ENCODE data around the gene HEYL. TPM values are rescaled to one million over a fixed set of nuclear protein-coding genes. Genes with fewer than 3 reads are reported as not detected.

The HEYL gene
- total and polyA plus RNA-seq, 11 donors: 7.0 to 35.2 (median 18.8) TPM

- Histone ChIP-seq H3K27ac (peak overlapping the region in 5 of 12 donors; percentile 77 to 96 (median 89)), H3K9me3 (no peaks in the 10 kb centered on the region), H3K4me1 (peaks cover 0 to 29% (median 9%) of the 10 kb centered on the region in 12 donors), H3K27me3 (peaks cover 0 to 21% (median 0%) of the 10 kb centered on the region in 9 donors), H3K4me3 (no peak overlapping the region), H3K36me3 (no peaks in the 10 kb centered on the region)
- ATAC-seq: no peak
- intact Hi-C loops (cut with DNase I): no loop called here
- TF ChIP-seq POLR2A (IDR thresholded peaks at IDR 0.05): no peak
- no peak for TF ChIP-seq CTCF (IDR thresholded peaks at IDR 0.05)
- WGBS, 4 donors: 90 to 94% (median 93%) methylated on average over 8 of the region's 8 CpGs
- DNase-seq: peak in 1 of 5 donors; percentile 9
Observed at GRCh38 chr1:39640861-39641260, 1.4 kb upstream of the HEYL start.

DNA sequence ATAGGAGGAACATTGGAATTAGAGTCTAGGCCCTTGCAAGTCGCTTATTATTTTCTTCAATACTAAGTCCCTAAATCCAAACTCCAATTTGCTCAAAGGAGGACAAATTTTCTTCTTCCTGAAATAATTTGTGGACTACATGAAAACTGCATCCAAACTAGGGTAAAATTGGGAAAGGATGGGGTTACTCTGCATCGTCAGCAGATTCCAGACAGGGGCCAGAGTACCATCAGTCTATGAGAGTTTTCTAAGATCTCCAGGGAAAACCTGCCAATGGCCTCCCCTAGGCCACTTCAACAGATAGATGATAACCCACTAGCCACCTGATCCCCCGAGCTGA lies 508 bp downstream of the HEYL start:
- Histone ChIP-seq H3K36me3 (no peaks in the 10 kb centered on the region), H3K4me3 (peak overlapping the region; percentile 37 to 96 (median 74)), H3K27ac (peak overlapping the region; percentile 75 to 97 (median 86)), H3K4me1 (peaks cover 0 to 36% (median 11%) of the 10 kb centered on the region in 12 donors), H3K27me3 (peaks cover 0 to 21% (median 0%) of the 10 kb centered on the region in 9 donors), H3K9me3 (no peaks in the 10 kb centered on the region)
- DNase-seq: no peak
- no peak for TF ChIP-seq POLR2A (IDR thresholded peaks at IDR 0.05)
- no peak for TF ChIP-seq CTCF (IDR thresholded peaks at IDR 0.05)
- intact Hi-C loops (cut with DNase I): no loop called here
- ATAC-seq: no peak
- WGBS, 4 donors: 55 to 81% (median 60%) methylated on average over 2 to 3 of the region's 3 CpGs

DNA sequence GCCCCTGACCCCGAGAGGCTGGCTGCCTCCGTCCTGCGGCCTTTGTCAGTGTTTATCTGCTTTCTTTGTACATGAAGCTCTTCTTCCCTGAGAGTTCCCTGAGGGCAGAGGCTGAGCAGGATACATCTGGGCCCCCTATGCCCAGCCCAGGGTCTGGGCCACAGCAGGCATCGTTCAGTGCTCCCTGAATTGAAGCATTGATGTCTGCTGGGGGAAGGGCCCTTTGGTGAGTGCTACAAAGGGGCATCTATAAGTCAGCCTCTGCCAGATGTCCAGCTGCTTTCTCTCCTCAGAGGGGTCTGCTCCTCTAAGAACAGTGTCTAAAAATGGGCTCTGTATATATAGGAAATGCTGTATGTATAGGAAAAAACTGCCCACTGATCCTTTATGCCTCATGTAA lies 2.1 kb downstream of the HEYL start:
- DNase-seq (no peak), ATAC-seq (no peak)
- Histone ChIP-seq H3K27ac (peak overlapping the region; percentile 35 to 97 (median 86)), H3K4me1 (peaks cover 0 to 34% (median 9%) of the 10 kb centered on the region in 12 donors), H3K27me3 (peaks cover 0 to 21% (median 0%) of the 10 kb centered on the region in 9 donors), H3K36me3 (peaks cover 0 to 2% (median 0%) of the 10 kb centered on the region in 9 donors), H3K9me3 (no peaks in the 10 kb centered on the region), H3K4me3 (peak overlapping the region; percentile 28 to 96 (median 74))
- TF ChIP-seq POLR2A (IDR thresholded peaks at IDR 0.05) (no peak), CTCF (IDR thresholded peaks at IDR 0.05) (no peak)
- intact Hi-C loops (cut with DNase I): no loop called here
- 55 to 66% (median 58%) methylated on average over 4 of the region's 4 CpGs for WGBS, 4 donors

- peaks cover 0 to 47% (median 11%) of the 10 kb centered on the region in 12 donors for H3K4me1 ChIP-seq
Observed at GRCh38 chr1:39635871-39636210, 3.6 kb downstream of the HEYL start.

More at GRCh38 chr1:39635871-39636210, 3.6 kb downstream of the HEYL start:
- TF ChIP-seq POLR2A (IDR thresholded peaks at IDR 0.05): no peak
- TF ChIP-seq CTCF (IDR thresholded peaks at IDR 0.05): no peak
- 45 to 68% (median 56%) methylated on average over 2 of the region's 2 CpGs for WGBS, 4 donors
- intact Hi-C loops (cut with DNase I): no loop called here
- Histone ChIP-seq H3K36me3 (peaks cover 0 to 17% (median 8%) of the 10 kb centered on the region in 9 donors), H3K27me3 (peaks cover 0 to 21% (median 0%) of the 10 kb centered on the region in 9 donors), H3K27ac (peak overlapping the region; percentile 72 to 97 (median 86)), H3K9me3 (no peaks in the 10 kb centered on the region), H3K4me3 (peak overlapping the region; percentile 8 to 96 (median 74))
- DNase-seq (no peak), ATAC-seq (no peak)

All from heart left ventricle (tissue), 16 donors.